ENCODE results near the gene PTPRD.

Gene PTPRD

GRCh38 chr9:8447601-8448000, 2165.2 kb downstream of the PTPRD start:
- no peak for DNase-seq

- DNase-seq: no peak
Observed at GRCh38 chr9:8437876-8438275, 2174.9 kb downstream of the PTPRD start.

GRCh38 chr9:8437259-8437658, 2175.5 kb downstream of the PTPRD start:
- DNase-seq: no peak

- DNase-seq: no peak
Observed at GRCh38 chr9:8436786-8437185, 2176.0 kb downstream of the PTPRD start.

GRCh38 chr9:8434621-8435020, 2178.2 kb downstream of the PTPRD start:
- no peak for DNase-seq

GRCh38 chr9:8432224-8432623, 2180.6 kb downstream of the PTPRD start:
- DNase-seq: no peak

- DNase-seq: no peak
Observed at GRCh38 chr9:8431505-8431904, 2181.3 kb downstream of the PTPRD start.

GRCh38 chr9:8430945-8431344, 2181.9 kb downstream of the PTPRD start:
- no peak for DNase-seq

- DNase-seq: no peak
Observed at GRCh38 chr9:8429768-8430167, 2183.0 kb downstream of the PTPRD start.

- no peak for DNase-seq
Observed at GRCh38 chr9:8429157-8429556, 2183.6 kb downstream of the PTPRD start.

- no peak for DNase-seq
Observed at GRCh38 chr9:8428389-8428788, 2184.4 kb downstream of the PTPRD start.

- no peak for DNase-seq
Observed at GRCh38 chr9:8424786-8425410, 2187.9 kb downstream of the PTPRD start.

- no peak for DNase-seq
Observed at GRCh38 chr9:8420416-8420815, 2192.4 kb downstream of the PTPRD start.

- DNase-seq: no peak
Observed at GRCh38 chr9:8419596-8420275, 2193.1 kb downstream of the PTPRD start.

- DNase-seq: no peak
Observed at GRCh38 chr9:8417341-8417740, 2195.5 kb downstream of the PTPRD start.

GRCh38 chr9:8412327-8412726, 2200.5 kb downstream of the PTPRD start:
- DNase-seq: no peak

GRCh38 chr9:8408575-8409190, 2204.1 kb downstream of the PTPRD start:
- DNase-seq: no peak

GRCh38 chr9:8401961-8402705, 2210.7 kb downstream of the PTPRD start:
- no peak for DNase-seq

- no peak for DNase-seq
Observed at GRCh38 chr9:8400378-8400777, 2212.4 kb downstream of the PTPRD start.

GRCh38 chr9:8395022-8395421, 2217.8 kb downstream of the PTPRD start:
- DNase-seq: no peak

GRCh38 chr9:8394341-8394740, 2218.5 kb downstream of the PTPRD start:
- no peak for DNase-seq

GRCh38 chr9:8392866-8393265, 2219.9 kb downstream of the PTPRD start:
- no peak for DNase-seq

GRCh38 chr9:8391566-8391965, 2221.2 kb downstream of the PTPRD start:
- DNase-seq: no peak

- DNase-seq: no peak
Observed at GRCh38 chr9:8391132-8391531, 2221.7 kb downstream of the PTPRD start.
